Stimulated activated CD4-positive, alpha-beta T cell treated with anti-CD3 and anti-CD28 coated beads, Interleukin-4, amount 100 ng/mL, for 4 hours (primary cell): ENCODE data around the gene LRRC75B.
"Not testable (repeated sequence)": the region's sequence is repeated elsewhere in the genome, so short reads cannot be mapped to it uniquely, and the experiment has no call there.

ENCODE experiments used
- DNase-seq, 2 experiments: peaks; one replicate each; pipeline ENCODE4 v3.0.0-alpha.2; 2020

The LRRC75B gene

GRCh38 chr22:24552503-24553286 is 40.2 kb downstream of the LRRC75B start:
- DNase-seq = not testable (repeated sequence)

- no peak for DNase-seq
These were observed 41.9 kb downstream of the LRRC75B start for GRCh38 chr22:24550902-24551435.

- no peak for DNase-seq
These were observed 42.6 kb downstream of the LRRC75B start for GRCh38 chr22:24550028-24550901.

GRCh38 chr22:24548812-24549211 is 44.1 kb downstream of the LRRC75B start:
- DNase-seq = no peak

GRCh38 chr22:24543679-24544243 is 49.1 kb downstream of the LRRC75B start:
- DNase-seq = no peak

GRCh38 chr22:24543185-24543601 is 49.7 kb downstream of the LRRC75B start:
- no peak for DNase-seq

- no peak for DNase-seq
These were observed 50.2 kb downstream of the LRRC75B start for GRCh38 chr22:24542641-24543040.

GRCh38 chr22:24541681-24542515 is 51.0 kb downstream of the LRRC75B start:
- DNase-seq = no peak

GRCh38 chr22:24540470-24540869 is 52.4 kb downstream of the LRRC75B start:
- DNase-seq = no peak

- no peak for DNase-seq
These were observed 56.8 kb downstream of the LRRC75B start for GRCh38 chr22:24536089-24536488.
